Measurements from ENCODE around the gene ARHGAP19.
"Not testable (repeated sequence)": the region's sequence is repeated elsewhere in the genome, so short reads cannot be mapped to it uniquely, and the experiment has no call there.

GRCh38 chr10:97290076-97290475 lies 2.4 kb downstream of the ARHGAP19 start:
- TF ChIP-seq YY1 (IDR thresholded peaks at IDR 0.05; ENCODE audit: insufficient read depth, insufficient read length); ZNF274 (IDR thresholded peaks at IDR 0.05; ENCODE audit: low read depth, low read length): not testable (repeated sequence)

Measured in NT2/D1 (cell line).